SK-N-SH (cell line): ENCODE measurements around the gene GPR25. TPM values are rescaled to one million over a fixed set of nuclear protein-coding genes. Genes with fewer than 3 reads are reported as not detected.

Source experiments
- CTCF ChIA-PET: fragments of 300-600, 350-600 bp; formaldehyde crosslinking; extraction: SDS; loops from one replicate; lab custom pipeline; 2021; lab: Yijun Ruan, JAX
- POLR2A ChIA-PET: fragments of 350-600 bp; sonication (Branson Sonifier 250); formaldehyde crosslinking; extraction: SDS; loops from one replicate; lab custom pipeline; 2020; ENCODE audit warnings: antibody characterized with exemption, inconsistent platforms; lab: Yijun Ruan, JAX
- DNase-seq: peaks from one replicate; pipeline ENCODE4 v3.0.0; 2012
- H2AFZ ChIP-seq: fragments of 200-600 bp; sonication (generic); 2 replicates; pipeline ENCODE4 v1.8.1; 2016; ENCODE audit warnings: antibody characterized with exemption, mild to moderate bottlenecking, low read depth
- H3F3A ChIP-seq: fragments of 200-600 bp; sonication (generic); replicated peaks from 2 replicates; pipeline ENCODE3; 2016; ENCODE audit warnings: antibody characterized with exemption, mild to moderate bottlenecking; ENCODE audit not compliant: insufficient read depth
- H3K27ac ChIP-seq, 2 experiments: fragments of 200-500 bp in 1 of 2; fragments of 200-600 bp in 1 of 2; sonication (Bioruptor generic) in 1 of 2; sonication (generic), shearing (Covaris generic) in 1 of 2; 2 replicates each; pipeline versions ENCODE4 v1.5.1 to v1.6.1; 2014 to 2016; ENCODE audit warnings: low read depth in 2 of 2, inconsistent platforms in 1 of 2, low read length in 1 of 2, mild to moderate bottlenecking in 1 of 2, mixed read lengths in 1 of 2
- H3K27me3 ChIP-seq: fragments of 200-600 bp; sonication (generic), shearing (Covaris generic); 2 replicates; pipeline ENCODE4 v1.6.1; 2016; ENCODE audit warnings: mixed run types; ENCODE audit not compliant: insufficient read depth
- H3K36me3 ChIP-seq, 2 experiments: fragments of 200-500 bp in 1 of 2; fragments of 200-600 bp in 1 of 2; sonication (Bioruptor generic) in 1 of 2; sonication (generic) in 1 of 2; replicated peaks in 1 of 2; 2 replicates each; pipeline versions ENCODE3 to v1.5.1; 2014 to 2016; ENCODE audit warnings: low read length in 1 of 2, mild to moderate bottlenecking in 1 of 2; ENCODE audit not compliant: insufficient read depth in 2 of 2, control insufficient read depth in 1 of 2
- H3K4me1 ChIP-seq, 2 experiments: fragments of 200-500 bp in 1 of 2; fragments of 200-600 bp in 1 of 2; sonication (Bioruptor generic) in 1 of 2; sonication (generic), shearing (Covaris generic) in 1 of 2; 2 replicates each; pipeline versions ENCODE4 v1.5.1 to v1.6.1; 2014 to 2016; ENCODE audit warnings: low read depth in 1 of 2, low read length in 1 of 2, mixed run types in 1 of 2; ENCODE audit not compliant: insufficient read depth in 2 of 2, control insufficient read depth in 1 of 2
- H3K4me2 ChIP-seq: fragments of 200-600 bp; sonication (generic), shearing (Covaris generic); 2 replicates; pipeline ENCODE4 v1.6.1; 2017; ENCODE audit warnings: mixed run types
- H3K4me3 ChIP-seq, 2 experiments: fragments of 200-500 bp in 1 of 2; fragments of 200-600 bp in 1 of 2; sonication (Bioruptor generic) in 1 of 2; sonication (generic), shearing (Covaris generic) in 1 of 2; 2 replicates each; pipeline versions ENCODE4 v1.5.1 to v1.8.1; 2014 to 2016; ENCODE audit warnings: low read depth in 2 of 2, inconsistent platforms in 1 of 2, low read length in 1 of 2, mild to moderate bottlenecking in 1 of 2, mixed read lengths in 1 of 2, moderate library complexity in 1 of 2
- H3K79me2 ChIP-seq: fragments of 200-600 bp; sonication (generic); 2 replicates; pipeline ENCODE4 v1.8.1; 2017; ENCODE audit warnings: mild to moderate bottlenecking; ENCODE audit not compliant: insufficient read depth
- H3K9ac ChIP-seq: fragments of 200-600 bp; sonication (generic); 2 replicates; pipeline ENCODE4 v1.6.1; 2017; ENCODE audit warnings: mixed run types
- H3K9me2 ChIP-seq: fragments of 200-600 bp; sonication (generic); 2 replicates; pipeline ENCODE4 v1.6.1; 2017; ENCODE audit warnings: mixed run types
- H3K9me3 ChIP-seq: fragments of 200-600 bp; sonication (generic); 2 replicates; pipeline ENCODE4 v1.6.1; 2017; ENCODE audit warnings: mixed run types, mild to moderate bottlenecking, moderate library complexity
- H4K20me1 ChIP-seq: fragments of 200-600 bp; sonication (generic); 2 replicates; pipeline ENCODE4 v1.6.1; 2017; ENCODE audit warnings: mild to moderate bottlenecking, mixed run types; ENCODE audit not compliant: insufficient read depth
- ELF1 ChIP-seq: IDR thresholded peaks from 2 replicates; pipeline ENCODE4 v1.4.0; 2012
- EP300 ChIP-seq, 2 experiments: IDR thresholded peaks; 2 replicates each; pipeline versions ENCODE4 v1.4.0 to v1.6.1; 2012; ENCODE audit warnings: borderline replicate concordance in 1 of 2, low read depth in 1 of 2, low read length in 1 of 2
- FOSL2 ChIP-seq: IDR thresholded peaks from 2 replicates; pipeline ENCODE4 v1.4.0; 2012; ENCODE audit warnings: low read depth, mild to moderate bottlenecking, moderate library complexity, borderline replicate concordance
- FOXJ3 ChIP-seq: sonication (generic); formaldehyde crosslinking; IDR thresholded peaks from 2 replicates; pipeline ENCODE4 v1.5.1; 2020; ENCODE audit warnings: mild to moderate bottlenecking, missing genetic modification reagents
- FOXM1 ChIP-seq: IDR thresholded peaks from 2 replicates; pipeline ENCODE4 v1.4.0; 2012; ENCODE audit warnings: low read depth, mild to moderate bottlenecking
- IRF3 ChIP-seq: fragments of 150-350 bp; IDR thresholded peaks from 2 replicates; pipeline ENCODE4 v1.6.1; 2016; ENCODE audit warnings: mild to moderate bottlenecking, low read depth, low read length
- JUND ChIP-seq: IDR thresholded peaks from 2 replicates; pipeline ENCODE4 v1.4.0; 2012
- MEF2A ChIP-seq: IDR thresholded peaks from 2 replicates; pipeline ENCODE4 v1.4.0; 2012; ENCODE audit warnings: low read depth, borderline replicate concordance
- NFIC ChIP-seq: IDR thresholded peaks from 2 replicates; pipeline ENCODE4 v1.4.0; 2012; ENCODE audit warnings: borderline replicate concordance
- RCOR1 ChIP-seq: fragments of 150-350 bp; IDR thresholded peaks from 2 replicates; pipeline ENCODE4 v1.6.1; 2017; ENCODE audit warnings: antibody characterized with exemption, low read length
- RFX5 ChIP-seq: IDR thresholded peaks from 2 replicates; pipeline ENCODE4 v1.6.1; 2012; ENCODE audit warnings: mild to moderate bottlenecking, improper control_type of control experiment, low read length
- RXRA ChIP-seq: IDR thresholded peaks from 2 replicates; pipeline ENCODE4 v1.4.0; 2012; ENCODE audit warnings: low read depth, mild to moderate bottlenecking, borderline replicate concordance
- SIN3A ChIP-seq: IDR thresholded peaks from 2 replicates; pipeline ENCODE4 v1.6.1; 2012; ENCODE audit warnings: low read depth, mild to moderate bottlenecking, low read length, moderate library complexity, borderline replicate concordance
- TCF12 ChIP-seq: IDR thresholded peaks from 2 replicates; pipeline ENCODE4 v1.4.0; 2012
- TEAD4 ChIP-seq: IDR thresholded peaks from 2 replicates; pipeline ENCODE4 v1.4.0; 2012; ENCODE audit warnings: mild to moderate bottlenecking, borderline replicate concordance; ENCODE audit not compliant: insufficient read depth
- USF1 ChIP-seq: IDR thresholded peaks from 2 replicates; pipeline ENCODE4 v1.4.0; 2012; ENCODE audit warnings: low read depth, borderline replicate concordance
- WGBS: methylation state at CpG from one replicate; pipeline ENCODE4 v1.1.6; 2017; ENCODE audit warnings: low lambda C conversion rate; 5-methylcytosine and 5-hydroxymethylcytosine counted together
- polyA plus RNA-seq, 3 experiments: library from polyadenylated mRNA; depleted of rRNA; stranded (reverse); fragments of >200 nt; gene quantifications; 2 replicates each; pipeline ENCODE4 v1.2.3, GENCODE V29; 2012
- TF ChIP-seq, protein P1 (sequence below): IDR thresholded peaks from 2 replicates; pipeline ENCODE4 v1.4.0; 2012; ENCODE audit warnings: low read depth, borderline replicate concordance
- TF ChIP-seq, protein P2 (sequence below): fragments of 200-600 bp; sonication (generic); IDR thresholded peaks from 2 replicates; pipeline ENCODE4 v1.6.1; 2017; ENCODE audit warnings: antibody characterized with exemption, mild to moderate bottlenecking, moderate library complexity
- TF ChIP-seq, protein P3 (sequence below): IDR thresholded peaks from 2 replicates; pipeline ENCODE4 v1.4.0; 2012; ENCODE audit warnings: low read depth
- TF ChIP-seq, protein P4 (sequence below): IDR thresholded peaks from 2 replicates; pipeline ENCODE4; 2012
- TF ChIP-seq, protein P5 (sequence below): fragments of 150-350 bp; IDR thresholded peaks from 2 replicates; pipeline ENCODE4 v1.6.1; 2017; ENCODE audit warnings: antibody characterized with exemption, low read length, low read depth, borderline replicate concordance

The GPR25 gene
- polyA plus RNA-seq, 1 of the 3 experiments (the other 2 are of a cell fraction): not detected

GRCh38 chr1:200892958-200893357, 20.2 kb downstream of the GPR25 start:
- H3K4me1 ChIP-seq: peaks cover 0 to 3% of the 10 kb centered on the region in 2 experiments; a peak in 1 of 4 replicates
- no peak overlapping the region for H2AFZ ChIP-seq
- H3K4me2 ChIP-seq: no peak overlapping the region
- no peak for TF ChIP-seq ELF1
- no peak for TF ChIP-seq MEF2A
- no peak for TF ChIP-seq SIN3A
- TF ChIP-seq FOXM1: no peak
- no peak for TF ChIP-seq IRF3
- TF ChIP-seq TCF12: no peak
- TF ChIP-seq, protein P1, sequence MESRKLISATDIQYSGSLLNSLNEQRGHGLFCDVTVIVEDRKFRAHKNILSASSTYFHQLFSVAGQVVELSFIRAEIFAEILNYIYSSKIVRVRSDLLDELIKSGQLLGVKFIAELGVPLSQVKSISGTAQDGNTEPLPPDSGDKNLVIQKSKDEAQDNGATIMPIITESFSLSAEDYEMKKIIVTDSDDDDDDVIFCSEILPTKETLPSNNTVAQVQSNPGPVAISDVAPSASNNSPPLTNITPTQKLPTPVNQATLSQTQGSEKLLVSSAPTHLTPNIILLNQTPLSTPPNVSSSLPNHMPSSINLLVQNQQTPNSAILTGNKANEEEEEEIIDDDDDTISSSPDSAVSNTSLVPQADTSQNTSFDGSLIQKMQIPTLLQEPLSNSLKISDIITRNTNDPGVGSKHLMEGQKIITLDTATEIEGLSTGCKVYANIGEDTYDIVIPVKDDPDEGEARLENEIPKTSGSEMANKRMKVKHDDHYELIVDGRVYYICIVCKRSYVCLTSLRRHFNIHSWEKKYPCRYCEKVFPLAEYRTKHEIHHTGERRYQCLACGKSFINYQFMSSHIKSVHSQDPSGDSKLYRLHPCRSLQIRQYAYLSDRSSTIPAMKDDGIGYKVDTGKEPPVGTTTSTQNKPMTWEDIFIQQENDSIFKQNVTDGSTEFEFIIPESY: no peak
- TF ChIP-seq RCOR1: no peak
- TF ChIP-seq, protein P2, sequence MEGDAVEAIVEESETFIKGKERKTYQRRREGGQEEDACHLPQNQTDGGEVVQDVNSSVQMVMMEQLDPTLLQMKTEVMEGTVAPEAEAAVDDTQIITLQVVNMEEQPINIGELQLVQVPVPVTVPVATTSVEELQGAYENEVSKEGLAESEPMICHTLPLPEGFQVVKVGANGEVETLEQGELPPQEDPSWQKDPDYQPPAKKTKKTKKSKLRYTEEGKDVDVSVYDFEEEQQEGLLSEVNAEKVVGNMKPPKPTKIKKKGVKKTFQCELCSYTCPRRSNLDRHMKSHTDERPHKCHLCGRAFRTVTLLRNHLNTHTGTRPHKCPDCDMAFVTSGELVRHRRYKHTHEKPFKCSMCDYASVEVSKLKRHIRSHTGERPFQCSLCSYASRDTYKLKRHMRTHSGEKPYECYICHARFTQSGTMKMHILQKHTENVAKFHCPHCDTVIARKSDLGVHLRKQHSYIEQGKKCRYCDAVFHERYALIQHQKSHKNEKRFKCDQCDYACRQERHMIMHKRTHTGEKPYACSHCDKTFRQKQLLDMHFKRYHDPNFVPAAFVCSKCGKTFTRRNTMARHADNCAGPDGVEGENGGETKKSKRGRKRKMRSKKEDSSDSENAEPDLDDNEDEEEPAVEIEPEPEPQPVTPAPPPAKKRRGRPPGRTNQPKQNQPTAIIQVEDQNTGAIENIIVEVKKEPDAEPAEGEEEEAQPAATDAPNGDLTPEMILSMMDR: no peak
- TF ChIP-seq JUND: no peak
- TF ChIP-seq, protein P3, sequence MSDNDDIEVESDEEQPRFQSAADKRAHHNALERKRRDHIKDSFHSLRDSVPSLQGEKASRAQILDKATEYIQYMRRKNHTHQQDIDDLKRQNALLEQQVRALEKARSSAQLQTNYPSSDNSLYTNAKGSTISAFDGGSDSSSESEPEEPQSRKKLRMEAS: no peak
- H3K79me2 ChIP-seq: no peaks in the 10 kb centered on the region
- H3K9me2 ChIP-seq: no peaks in the 10 kb centered on the region
- CTCF ChIA-PET: interaction anchor here (2.1 kb wide), 1 partner anchor 25 kb away, joined by 5 read pairs; no protein-coding TSS in a partner anchor
- H3K4me3 ChIP-seq: no peak overlapping the region
- no peaks in the 10 kb centered on the region for H3K9me3 ChIP-seq
- H3K27me3 ChIP-seq: no peaks in the 10 kb centered on the region
- POLR2A ChIA-PET: no interaction called here
- DNase-seq: no peak
- H4K20me1 ChIP-seq: no peaks in the 10 kb centered on the region
- H3F3A ChIP-seq: no peaks in the 10 kb centered on the region
- H3K36me3 ChIP-seq: no peaks in the 10 kb centered on the region
- no peak overlapping the region for H3K9ac ChIP-seq
- H3K27ac ChIP-seq: no peak overlapping the region

DNA sequence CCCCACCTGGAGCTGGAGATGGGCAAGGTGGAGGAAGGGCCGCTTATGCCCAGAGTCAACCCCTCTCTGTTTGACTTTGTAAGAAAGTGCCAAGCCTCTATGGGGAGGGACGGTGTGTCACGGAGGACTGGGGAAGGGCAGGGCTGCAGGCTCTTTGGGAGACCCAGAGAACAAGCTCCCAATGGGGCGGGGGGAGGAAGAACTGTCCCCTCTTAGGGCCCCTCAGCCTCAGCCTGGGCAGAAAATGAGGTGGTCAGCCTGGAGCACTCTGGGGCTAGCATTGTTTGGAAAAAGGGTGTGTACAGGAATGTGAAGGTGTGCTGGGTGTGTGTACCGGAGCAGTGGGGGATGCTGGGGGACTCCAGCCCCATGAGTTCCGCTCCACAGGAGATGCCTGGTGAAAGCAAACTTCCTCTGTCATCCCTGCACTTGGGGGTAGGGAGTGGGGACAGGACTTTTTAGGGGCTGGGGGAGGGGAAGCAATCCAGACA, 20.7 kb downstream of the GPR25 start:
- POLR2A ChIA-PET: no interaction called here
- no peak for TF ChIP-seq NFIC
- no peak for TF ChIP-seq RXRA
- TF ChIP-seq, protein P4, sequence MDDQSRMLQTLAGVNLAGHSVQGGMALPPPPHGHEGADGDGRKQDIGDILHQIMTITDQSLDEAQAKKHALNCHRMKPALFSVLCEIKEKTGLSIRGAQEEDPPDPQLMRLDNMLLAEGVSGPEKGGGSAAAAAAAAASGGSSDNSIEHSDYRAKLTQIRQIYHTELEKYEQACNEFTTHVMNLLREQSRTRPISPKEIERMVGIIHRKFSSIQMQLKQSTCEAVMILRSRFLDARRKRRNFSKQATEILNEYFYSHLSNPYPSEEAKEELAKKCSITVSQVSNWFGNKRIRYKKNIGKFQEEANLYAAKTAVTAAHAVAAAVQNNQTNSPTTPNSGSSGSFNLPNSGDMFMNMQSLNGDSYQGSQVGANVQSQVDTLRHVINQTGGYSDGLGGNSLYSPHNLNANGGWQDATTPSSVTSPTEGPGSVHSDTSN: no peak
- TF ChIP-seq TCF12: no peak
- TF ChIP-seq, protein P5, sequence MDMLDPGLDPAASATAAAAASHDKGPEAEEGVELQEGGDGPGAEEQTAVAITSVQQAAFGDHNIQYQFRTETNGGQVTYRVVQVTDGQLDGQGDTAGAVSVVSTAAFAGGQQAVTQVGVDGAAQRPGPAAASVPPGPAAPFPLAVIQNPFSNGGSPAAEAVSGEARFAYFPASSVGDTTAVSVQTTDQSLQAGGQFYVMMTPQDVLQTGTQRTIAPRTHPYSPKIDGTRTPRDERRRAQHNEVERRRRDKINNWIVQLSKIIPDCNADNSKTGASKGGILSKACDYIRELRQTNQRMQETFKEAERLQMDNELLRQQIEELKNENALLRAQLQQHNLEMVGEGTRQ: no peak
- TF ChIP-seq EP300 (IDR thresholded peaks at IDR 0.05; ENCODE audit: borderline replicate concordance in 1 of 2, low read depth in 1 of 2, low read length in 1 of 2): no peak
- no peak for TF ChIP-seq USF1
- no peak for TF ChIP-seq JUND
- TF ChIP-seq FOXJ3 (CRISPR knock-in tag): no peak
- TF ChIP-seq TEAD4: no peak
- TF ChIP-seq FOSL2: no peak
- TF ChIP-seq RFX5: no peak

More for the DNA sequence above, 20.7 kb downstream of the GPR25 start:
- 74% methylated on average over 6 of the region's 6 CpGs for WGBS
- no peaks in the 10 kb centered on the region for H4K20me1 ChIP-seq
- H3K27me3 ChIP-seq: no peaks in the 10 kb centered on the region
- no peak overlapping the region for H3K4me2 ChIP-seq
- no peak overlapping the region for H2AFZ ChIP-seq
- no peaks in the 10 kb centered on the region for H3K9me2 ChIP-seq
- CTCF ChIA-PET: interaction anchor here (1.7 kb wide), 1 partner anchor 79 kb away, joined by 6 read pairs; no protein-coding TSS in a partner anchor
- no peaks in the 10 kb centered on the region for H3F3A ChIP-seq
- no peak overlapping the region for H3K9ac ChIP-seq
- no peaks in the 10 kb centered on the region for H3K9me3 ChIP-seq
- H3K4me1 ChIP-seq: peaks cover 0 to 3% of the 10 kb centered on the region in 2 experiments; a peak in 1 of 4 replicates
- no peak overlapping the region for H3K27ac ChIP-seq
- no peak overlapping the region for H3K4me3 ChIP-seq
- no peaks in the 10 kb centered on the region for H3K79me2 ChIP-seq
- DNase-seq: no peak
- no peaks in the 10 kb centered on the region for H3K36me3 ChIP-seq
